ENCODE data around the gene TMEM131L. TPM values are rescaled to one million over a fixed set of nuclear protein-coding genes. Genes with fewer than 3 reads are reported as not detected.

The TMEM131L gene
- polyA plus RNA-seq, 3 donors = 11.2 to 58.3 (median 26.0) TPM

DNA sequence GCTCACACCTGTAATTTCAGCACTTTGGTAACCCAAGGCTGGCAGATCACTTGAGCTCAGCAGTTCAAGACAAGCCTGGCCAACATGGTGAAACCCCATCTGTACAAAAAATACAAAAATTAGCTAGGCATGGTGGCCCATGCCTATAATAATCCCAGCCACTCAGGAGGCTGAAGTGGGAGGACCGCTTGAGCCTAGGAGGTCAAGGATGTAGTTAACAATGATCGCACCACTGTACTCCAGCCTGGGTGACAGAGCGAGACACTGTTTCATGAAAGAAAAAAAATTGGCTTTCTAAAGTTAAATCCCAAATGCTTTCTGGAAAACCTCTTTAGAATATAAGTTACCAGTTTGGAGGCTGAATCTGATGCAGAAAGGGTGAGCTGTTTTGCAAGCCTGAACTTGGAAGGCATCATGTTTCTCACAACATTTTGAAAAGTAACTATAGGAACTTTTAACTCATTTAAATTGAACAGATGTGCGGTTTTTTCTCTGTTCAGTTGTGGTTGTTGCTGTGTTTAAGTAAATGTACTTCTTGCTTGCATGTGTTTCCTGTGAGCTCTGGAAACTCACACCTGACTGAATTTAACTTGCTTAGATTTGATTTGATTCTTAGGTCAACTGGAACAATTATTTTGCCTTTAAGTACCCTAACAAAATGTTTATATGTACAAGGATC lies 39.8 kb upstream of the TMEM131L start:
- no peaks in the 10 kb centered on the region for H3K27me3 ChIP-seq (ENCODE audit: control insufficient read depth in 2 of 2, insufficient read depth in 2 of 2, low read length in 2 of 2)
- no peaks in the 10 kb centered on the region for H3K4me1 Mint-ChIP-seq
- H3K27me3 Mint-ChIP-seq (ENCODE audit: low read depth in 3 of 3) = peaks cover 0 to 2% (median 2%) of the 10 kb centered on the region in 3 donors
- TF ChIP-seq, protein P1, sequence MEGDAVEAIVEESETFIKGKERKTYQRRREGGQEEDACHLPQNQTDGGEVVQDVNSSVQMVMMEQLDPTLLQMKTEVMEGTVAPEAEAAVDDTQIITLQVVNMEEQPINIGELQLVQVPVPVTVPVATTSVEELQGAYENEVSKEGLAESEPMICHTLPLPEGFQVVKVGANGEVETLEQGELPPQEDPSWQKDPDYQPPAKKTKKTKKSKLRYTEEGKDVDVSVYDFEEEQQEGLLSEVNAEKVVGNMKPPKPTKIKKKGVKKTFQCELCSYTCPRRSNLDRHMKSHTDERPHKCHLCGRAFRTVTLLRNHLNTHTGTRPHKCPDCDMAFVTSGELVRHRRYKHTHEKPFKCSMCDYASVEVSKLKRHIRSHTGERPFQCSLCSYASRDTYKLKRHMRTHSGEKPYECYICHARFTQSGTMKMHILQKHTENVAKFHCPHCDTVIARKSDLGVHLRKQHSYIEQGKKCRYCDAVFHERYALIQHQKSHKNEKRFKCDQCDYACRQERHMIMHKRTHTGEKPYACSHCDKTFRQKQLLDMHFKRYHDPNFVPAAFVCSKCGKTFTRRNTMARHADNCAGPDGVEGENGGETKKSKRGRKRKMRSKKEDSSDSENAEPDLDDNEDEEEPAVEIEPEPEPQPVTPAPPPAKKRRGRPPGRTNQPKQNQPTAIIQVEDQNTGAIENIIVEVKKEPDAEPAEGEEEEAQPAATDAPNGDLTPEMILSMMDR (IDR thresholded peaks at IDR 0.05) = no peak
- no CpG with 5 or more reads among the region's 4 CpGs for WGBS (ENCODE audit: insufficient coverage)
- H3K9ac ChIP-seq (ENCODE audit: insufficient read depth, low read length, poor library complexity, severe bottlenecking) = no peak overlapping the region
- intact Hi-C loops (cut with micrococcal nuclease) = no loop called here
- no peaks in the 10 kb centered on the region for H3K9me3 ChIP-seq (replicated peaks in 1 of 2; ENCODE audit: control insufficient read depth in 1 of 2, insufficient read depth in 1 of 2, low read length in 2 of 2)
- H2AFZ ChIP-seq (ENCODE audit: insufficient read depth, low read depth, low read length, poor library complexity, severe bottlenecking) = no peak overlapping the region
- H3K4me3 ChIP-seq (replicated peaks in 1 of 3; ENCODE audit: low read depth in 2 of 3, low read length in 3 of 3) = no peak overlapping the region
- no peak overlapping the region for H3K4me2 ChIP-seq (replicated peaks; ENCODE audit: extremely low read depth, low read length, poor library complexity, severe bottlenecking)
- no peaks in the 10 kb centered on the region for H4K20me1 ChIP-seq (ENCODE audit: insufficient read depth, low read length)
- no peak overlapping the region for H3K4me3 Mint-ChIP-seq
- no peaks in the 10 kb centered on the region for H3K36me3 Mint-ChIP-seq
- no peak for DNase-seq
- H3K27ac Mint-ChIP-seq = no peak overlapping the region
- H3K4me1 ChIP-seq (ENCODE audit: control insufficient read depth in 1 of 2, insufficient read depth in 2 of 2, low read length in 2 of 2) = no peaks in the 10 kb centered on the region
- no peak overlapping the region for H3K27ac ChIP-seq (ENCODE audit: low read depth in 1 of 2, low read length in 2 of 2)
- no peaks in the 10 kb centered on the region for H3K36me3 ChIP-seq (replicated peaks in 1 of 2; ENCODE audit: control insufficient read depth in 1 of 2, insufficient read depth in 2 of 2, low read length in 2 of 2)
- no peaks in the 10 kb centered on the region for H3K79me2 ChIP-seq (ENCODE audit: insufficient read depth, low read length)
- H3K9me3 Mint-ChIP-seq = no peaks in the 10 kb centered on the region

- no peak overlapping the region for H2AFZ ChIP-seq (ENCODE audit: insufficient read depth, low read depth, low read length, poor library complexity, severe bottlenecking)
- H3K36me3 Mint-ChIP-seq = no peaks in the 10 kb centered on the region
- TF ChIP-seq, protein P1 (IDR thresholded peaks at IDR 0.05) = no peak
- no peaks in the 10 kb centered on the region for H3K79me2 ChIP-seq (ENCODE audit: insufficient read depth, low read length)
- H3K27me3 Mint-ChIP-seq (ENCODE audit: low read depth in 3 of 3) = peaks cover 0 to 4% (median 2%) of the 10 kb centered on the region in 3 donors
- H3K9me3 Mint-ChIP-seq = no peaks in the 10 kb centered on the region
- no peak for DNase-seq
- no peaks in the 10 kb centered on the region for H3K9me3 ChIP-seq (replicated peaks in 1 of 2; ENCODE audit: control insufficient read depth in 1 of 2, insufficient read depth in 1 of 2, low read length in 2 of 2)
- H3K27ac ChIP-seq (ENCODE audit: low read depth in 1 of 2, low read length in 2 of 2) = no peak overlapping the region
- H3K27me3 ChIP-seq (ENCODE audit: control insufficient read depth in 2 of 2, insufficient read depth in 2 of 2, low read length in 2 of 2) = no peaks in the 10 kb centered on the region
- H3K36me3 ChIP-seq (replicated peaks in 1 of 2; ENCODE audit: control insufficient read depth in 1 of 2, insufficient read depth in 2 of 2, low read length in 2 of 2) = no peaks in the 10 kb centered on the region
- H3K4me1 Mint-ChIP-seq = no peaks in the 10 kb centered on the region
- no CpG with 5 or more reads among the region's 4 CpGs for WGBS (ENCODE audit: insufficient coverage)
- H3K4me1 ChIP-seq (ENCODE audit: control insufficient read depth in 1 of 2, insufficient read depth in 2 of 2, low read length in 2 of 2) = peaks cover 0 to 3% of the 10 kb centered on the region in 2 donors
- H3K27ac Mint-ChIP-seq = no peak overlapping the region
- intact Hi-C loops (cut with micrococcal nuclease) = no loop called here
- H3K4me3 ChIP-seq (replicated peaks in 1 of 3; ENCODE audit: low read depth in 2 of 3, low read length in 3 of 3) = no peak overlapping the region
- no peak overlapping the region for H3K4me3 Mint-ChIP-seq
- no peaks in the 10 kb centered on the region for H4K20me1 ChIP-seq (ENCODE audit: insufficient read depth, low read length)
- no peak overlapping the region for H3K9ac ChIP-seq (ENCODE audit: insufficient read depth, low read length, poor library complexity, severe bottlenecking)
- no peak overlapping the region for H3K4me2 ChIP-seq (replicated peaks; ENCODE audit: extremely low read depth, low read length, poor library complexity, severe bottlenecking)
These were observed 38.6 kb upstream of the TMEM131L start for GRCh38 chr4:153427363-153428071.

Data from CD14-positive monocyte (primary cell).